ENCODE measurements around the gene KSR1.

DNA sequence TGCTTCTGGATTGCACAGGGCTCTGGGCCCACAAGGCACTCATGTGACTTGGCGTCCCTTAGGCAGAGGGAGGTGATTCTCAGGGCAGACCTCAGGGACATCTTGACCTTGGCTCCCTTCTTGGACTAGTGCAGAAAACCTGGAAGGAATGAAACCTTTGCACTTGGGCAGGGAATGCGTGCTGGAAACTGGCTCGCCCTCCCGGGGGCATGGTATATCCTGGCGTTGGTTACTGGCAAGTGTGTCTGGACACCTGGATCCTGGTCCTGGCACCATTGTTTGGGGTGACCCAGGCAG lies 111.3 kb downstream of the KSR1 start:
- TF ChIP-seq CREB1 (CRISPR knock-in tag; IDR thresholded peaks at IDR 0.05; ENCODE audit: low read depth), result no peak
- TF ChIP-seq, protein P1, sequence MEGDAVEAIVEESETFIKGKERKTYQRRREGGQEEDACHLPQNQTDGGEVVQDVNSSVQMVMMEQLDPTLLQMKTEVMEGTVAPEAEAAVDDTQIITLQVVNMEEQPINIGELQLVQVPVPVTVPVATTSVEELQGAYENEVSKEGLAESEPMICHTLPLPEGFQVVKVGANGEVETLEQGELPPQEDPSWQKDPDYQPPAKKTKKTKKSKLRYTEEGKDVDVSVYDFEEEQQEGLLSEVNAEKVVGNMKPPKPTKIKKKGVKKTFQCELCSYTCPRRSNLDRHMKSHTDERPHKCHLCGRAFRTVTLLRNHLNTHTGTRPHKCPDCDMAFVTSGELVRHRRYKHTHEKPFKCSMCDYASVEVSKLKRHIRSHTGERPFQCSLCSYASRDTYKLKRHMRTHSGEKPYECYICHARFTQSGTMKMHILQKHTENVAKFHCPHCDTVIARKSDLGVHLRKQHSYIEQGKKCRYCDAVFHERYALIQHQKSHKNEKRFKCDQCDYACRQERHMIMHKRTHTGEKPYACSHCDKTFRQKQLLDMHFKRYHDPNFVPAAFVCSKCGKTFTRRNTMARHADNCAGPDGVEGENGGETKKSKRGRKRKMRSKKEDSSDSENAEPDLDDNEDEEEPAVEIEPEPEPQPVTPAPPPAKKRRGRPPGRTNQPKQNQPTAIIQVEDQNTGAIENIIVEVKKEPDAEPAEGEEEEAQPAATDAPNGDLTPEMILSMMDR (conservative IDR thresholded peaks at IDR 0.05; ENCODE audit: low read depth in 2 of 2), result no peak
